GM12878 (cell line): ENCODE results near the gene NFS1. TPM values are rescaled to one million over a fixed set of nuclear protein-coding genes. Genes with fewer than 3 reads are reported as not detected.

Experiments used
- BACH1 ChIP-seq: fragments of 450-650 bp; IDR thresholded peaks from 2 replicates; pipeline ENCODE4 v1.6.1; 2017; ENCODE audit warnings: mild to moderate bottlenecking, borderline replicate concordance
- BRCA1 ChIP-seq: IDR thresholded peaks from 2 replicates; pipeline ENCODE4 v1.6.1; 2011; ENCODE audit warnings: low read depth, low read length, improper control_type of control experiment
- CEBPZ ChIP-seq: fragments of 150-350 bp; IDR thresholded peaks from 2 replicates; pipeline ENCODE4 v1.6.1; 2016; ENCODE audit warnings: low read depth, low read length
- CHD4 ChIP-seq: fragments of 200-600 bp; sonication (generic); IDR thresholded peaks from 2 replicates; pipeline ENCODE4 v1.6.1; 2016; ENCODE audit warnings: mild to moderate bottlenecking
- E2F8 ChIP-seq: fragments of 450-650 bp; IDR thresholded peaks from 2 replicates; pipeline ENCODE4 v1.6.1; 2018; ENCODE audit warnings: mild to moderate bottlenecking, low read depth, moderate library complexity; ENCODE audit not compliant: partially characterized antibody
- E4F1 ChIP-seq: fragments of 450-650 bp; IDR thresholded peaks from 2 replicates; pipeline ENCODE4 v1.6.1; 2018; ENCODE audit warnings: borderline replicate concordance, mild to moderate bottlenecking; ENCODE audit not compliant: partially characterized antibody
- GABPA ChIP-seq: IDR thresholded peaks from 2 replicates; pipeline ENCODE4 v1.6.1; 2014; ENCODE audit warnings: antibody characterized with exemption, low read depth, mild to moderate bottlenecking, inconsistent platforms
- RUNX3 ChIP-seq: IDR thresholded peaks from 2 replicates; pipeline ENCODE4 v1.6.1; 2012; ENCODE audit warnings: low read length, inconsistent platforms
- SMC3 ChIP-seq: IDR thresholded peaks from 2 replicates; pipeline ENCODE4 v1.6.1; 2011; ENCODE audit warnings: low read length, improper control_type of control experiment, borderline replicate concordance
- SRF ChIP-seq, 2 experiments: IDR thresholded peaks; 2 replicates each; pipeline ENCODE4 v1.6.1; 2011; ENCODE audit warnings: low read depth in 2 of 2, low read length in 2 of 2, mild to moderate bottlenecking in 1 of 2, moderate library complexity in 1 of 2
- TCF12 ChIP-seq: IDR thresholded peaks from 2 replicates; pipeline ENCODE4 v1.6.1; 2011; ENCODE audit warnings: low read depth, mild to moderate bottlenecking, low read length
- TCF7 ChIP-seq: IDR thresholded peaks from 2 replicates; pipeline ENCODE4 v1.6.1; 2014; ENCODE audit warnings: antibody characterized with exemption, borderline replicate concordance
- USF2 ChIP-seq: IDR thresholded peaks from 2 replicates; pipeline ENCODE4 v1.6.1; 2011; ENCODE audit warnings: low read depth, low read length, improper control_type of control experiment, borderline replicate concordance
- ZBED1 ChIP-seq: IDR thresholded peaks from 2 replicates; pipeline ENCODE4 v1.6.1; 2016; ENCODE audit warnings: borderline replicate concordance
- ZBTB40 ChIP-seq: fragments of 450-650 bp; IDR thresholded peaks from 2 replicates; pipeline ENCODE4 v1.6.1; 2016; ENCODE audit warnings: mild to moderate bottlenecking, moderate library complexity, borderline replicate concordance
- polyA plus RNA-seq, 11 experiments: library from polyadenylated mRNA; depleted of rRNA in 4 of 11; unstranded in 6 of 11; stranded (reverse) in 5 of 11; fragments of >200 nt; fragmentation: Nextera tagmentation in 4 of 11; fragmentation: Illumina TruSeq in 1 of 11; extraction: Ambion mirVana in 4 of 11; extraction: Trizol in 1 of 11; gene quantifications; 1 replicate in 1 of 11; 2 replicates in 10 of 11; pipeline versions ENCODE4 v1.2.1 to v1.2.3, GENCODE V29; 2011 to 2016; ENCODE audit warnings: inconsistent platforms in 2 of 11, missing spikeins in 2 of 11, low read depth in 1 of 11
- total RNA-seq, 4 experiments: library from RNA; depleted of rRNA in 3 of 4; stranded (reverse); fragments of >200 nt in 3 of 4; fragmentation: Illumina TruSeq in 1 of 4; extraction: Trizol in 1 of 4; gene quantifications; 2 replicates each; pipeline versions ENCODE4 v1.2.1 to v1.2.3, GENCODE V29; 2013 to 2021

NFS1 gene
- total and polyA plus RNA-seq, 10 of the 15 experiments (the other 5 are each of a cell fraction or from before 2014, with no cell fraction given) = 9.2 to 74.1 (median 38.6) TPM

GRCh38 chr20:35619196-35620095 lies 79.7 kb downstream of the NFS1 start (continued):
- TF ChIP-seq CEBPZ (no peak), BACH1 (peak; percentile 46; the same call in 1 of the 2 replicates), E2F8 (no peak), SMC3 (no peak), TCF12 (peak; percentile 41; the same call in 1 of the 2 replicates), SRF (IDR thresholded peaks at IDR 0.05; ENCODE audit: low read depth in 2 of 2, low read length in 2 of 2) (no peak), CHD4 (no peak), GABPA (no peak), USF2 (no peak), E4F1 (peak; percentile 26), ZBTB40 (no peak), ZBED1 (no peak), BRCA1 (no peak), TCF7 (no peak), RUNX3 (peak; percentile 79)
